Stimulated activated CD4-positive, alpha-beta T cell treated with anti-CD3 and anti-CD28 coated beads, Interleukin-12 subunit alpha, Interleukin-12 subunit beta, amount 100 ng/mL, for 48 hours (primary cell): Measurements from ENCODE around the gene SP100.
A peak's percentile ranks its signal among the peaks of the same experiment; 100 is the strongest.
"Not testable (repeated sequence)": the region's sequence is repeated elsewhere in the genome, so short reads cannot be mapped to it uniquely, and the experiment has no call there.

Experiments used
- DNase-seq, 3 donors: peaks; one replicate each; pipeline ENCODE4 v3.0.0-alpha.2; 2020; ENCODE audit warnings: low read depth in 2 of 3, low spot score in 1 of 3

Gene SP100

GRCh38 chr2:230416061-230416721 is at the start of gene SP100:
SP100 (plus strand) TSS chr2:230416201; CDS start chr2:230416297, 96 bp downstream.
- peak; percentile 60 to 62 (median 62) for DNase-seq

GRCh38 chr2:230382108-230382507 is 33.9 kb upstream of the SP100 start:
- no peak for DNase-seq

GRCh38 chr2:230383453-230383852 is 32.5 kb upstream of the SP100 start:
- DNase-seq, result no peak

GRCh38 chr2:230384986-230385385 is 31.0 kb upstream of the SP100 start:
- no peak for DNase-seq

GRCh38 chr2:230394301-230394700 is 21.7 kb upstream of the SP100 start:
- no peak for DNase-seq

- not testable (repeated sequence) for DNase-seq
Measured at GRCh38 chr2:230398698-230399097, 17.3 kb upstream of the SP100 start.

- DNase-seq, result no peak
Measured at GRCh38 chr2:230400041-230400440, 16.0 kb upstream of the SP100 start.

- DNase-seq, result no peak
Measured at GRCh38 chr2:230400454-230400853, 15.5 kb upstream of the SP100 start.

GRCh38 chr2:230401026-230401425 is 15.0 kb upstream of the SP100 start:
- not testable (repeated sequence) for DNase-seq

GRCh38 chr2:230403746-230404145 is 12.3 kb upstream of the SP100 start:
- DNase-seq, result no peak

GRCh38 chr2:230405824-230406223 is 10.2 kb upstream of the SP100 start:
- DNase-seq, result no peak

GRCh38 chr2:230408244-230408842 is 7.7 kb upstream of the SP100 start:
- no peak for DNase-seq

- not testable (repeated sequence) for DNase-seq
Measured at GRCh38 chr2:230409316-230409715, 6.7 kb upstream of the SP100 start.

GRCh38 chr2:230410263-230410662 is 5.7 kb upstream of the SP100 start:
- no peak for DNase-seq

- DNase-seq, result no peak
Measured at GRCh38 chr2:230410861-230411569, 5.0 kb upstream of the SP100 start.

GRCh38 chr2:230411570-230412370 is 4.2 kb upstream of the SP100 start:
- DNase-seq, result peak in 2 of 3 donors; percentile 49 to 57

GRCh38 chr2:230412371-230412711 is 3.7 kb upstream of the SP100 start:
- DNase-seq, result no peak

- no peak for DNase-seq
Measured at GRCh38 chr2:230412846-230413245, 3.2 kb upstream of the SP100 start.

- no peak for DNase-seq
Measured at GRCh38 chr2:230413479-230413878, 2.5 kb upstream of the SP100 start.

GRCh38 chr2:230414302-230414701 is 1.7 kb upstream of the SP100 start:
- DNase-seq, result no peak

GRCh38 chr2:230417436-230417835 is 1.4 kb downstream of the SP100 start:
- DNase-seq, result no peak
